HPDE6-E6E7 (cell line): ENCODE measurements around the gene PARN.
A peak's percentile ranks its signal among the peaks of the same experiment; 100 is the strongest.
"Not testable (repeated sequence)": the region's sequence is repeated elsewhere in the genome, so short reads cannot be mapped to it uniquely, and the experiment has no call there.

Source experiments
- DNase-seq: peaks from one replicate; pipeline ENCODE4 v3.0.0; 2011; ENCODE audit warnings: missing footprints; ENCODE audit errors: extremely low spot score

Gene PARN

GRCh38 chr16:14629919-14630619 is at the start of gene PARN:
Gene PARN, minus strand, starts transcription at chr16:14630260. Its CDS starts 135 bp downstream, at chr16:14630125.
- peak; percentile 97 for DNase-seq

- DNase-seq, result no peak
Measured at GRCh38 chr16:14678748-14679497, 48.9 kb upstream of the PARN start.

- DNase-seq, result no peak
Measured at GRCh38 chr16:14677627-14678026, 47.6 kb upstream of the PARN start.

- DNase-seq, result no peak
Measured at GRCh38 chr16:14676633-14677032, 46.6 kb upstream of the PARN start.

GRCh38 chr16:14672403-14672971 is 42.4 kb upstream of the PARN start:
- no peak for DNase-seq

- DNase-seq, result no peak
Measured at GRCh38 chr16:14669776-14670175, 39.7 kb upstream of the PARN start.

GRCh38 chr16:14668556-14669223 is 38.6 kb upstream of the PARN start:
- no peak for DNase-seq

GRCh38 chr16:14667347-14668266 is 37.5 kb upstream of the PARN start:
- no peak for DNase-seq

- no peak for DNase-seq
Measured at GRCh38 chr16:14658063-14658462, 28.0 kb upstream of the PARN start.

GRCh38 chr16:14652726-14653125 is 22.7 kb upstream of the PARN start:
- no peak for DNase-seq

- no peak for DNase-seq
Measured at GRCh38 chr16:14650629-14651028, 20.6 kb upstream of the PARN start.

GRCh38 chr16:14649816-14650215 is 19.8 kb upstream of the PARN start:
- no peak for DNase-seq

- no peak for DNase-seq
Measured at GRCh38 chr16:14641926-14642325, 11.9 kb upstream of the PARN start.

- DNase-seq, result no peak
Measured at GRCh38 chr16:14641206-14641605, 11.1 kb upstream of the PARN start.

GRCh38 chr16:14640538-14640937 is 10.5 kb upstream of the PARN start:
- DNase-seq, result peak; percentile 67

- not testable (repeated sequence) for DNase-seq
Measured at GRCh38 chr16:14636951-14637240, 6.8 kb upstream of the PARN start.

GRCh38 chr16:14636179-14636950 is 6.3 kb upstream of the PARN start:
- DNase-seq, result not testable (repeated sequence)

GRCh38 chr16:14635395-14636165 is 5.5 kb upstream of the PARN start:
- DNase-seq, result no peak

- no peak for DNase-seq
Measured at GRCh38 chr16:14634389-14634725, 4.3 kb upstream of the PARN start.
